HG03139 (cell line): ENCODE results near the gene HSF2BP.
"Not testable (repeated sequence)": the region's sequence is repeated elsewhere in the genome, so short reads cannot be mapped to it uniquely, and the experiment has no call there.

Experiments used
- ATAC-seq: cut with Tn5 transposase; IDR thresholded peaks from one replicate; pipeline ENCODE4 v1.9.1; 2021; ENCODE audit not compliant: unreplicated experiment

The HSF2BP gene

DNA sequence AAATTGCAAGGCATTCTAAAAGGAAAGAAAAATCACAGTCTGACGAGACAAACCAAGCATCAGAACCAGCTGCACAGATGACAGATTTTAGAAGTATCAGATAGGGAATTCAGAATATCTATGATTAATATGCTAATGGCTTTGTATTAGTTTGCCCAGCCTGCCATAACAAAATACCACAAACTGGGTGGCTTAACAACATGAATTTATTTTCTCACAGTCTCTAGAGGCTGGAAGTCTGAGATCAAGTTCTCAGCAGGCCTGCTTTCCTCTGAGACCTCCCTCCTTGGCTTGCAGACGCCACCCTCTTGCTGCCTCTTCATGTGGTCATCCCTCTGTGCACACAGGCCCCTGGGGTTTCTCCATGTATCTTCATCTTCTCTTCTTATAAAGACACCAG lies 118.7 kb downstream of the HSF2BP start:
- not testable (repeated sequence) for ATAC-seq

GRCh38 chr21:43522495-43523131 lies 136.7 kb downstream of the HSF2BP start:
- not testable (repeated sequence) for ATAC-seq

- not testable (repeated sequence) for ATAC-seq
These were observed 141.6 kb downstream of the HSF2BP start for GRCh38 chr21:43517701-43518100.

DNA sequence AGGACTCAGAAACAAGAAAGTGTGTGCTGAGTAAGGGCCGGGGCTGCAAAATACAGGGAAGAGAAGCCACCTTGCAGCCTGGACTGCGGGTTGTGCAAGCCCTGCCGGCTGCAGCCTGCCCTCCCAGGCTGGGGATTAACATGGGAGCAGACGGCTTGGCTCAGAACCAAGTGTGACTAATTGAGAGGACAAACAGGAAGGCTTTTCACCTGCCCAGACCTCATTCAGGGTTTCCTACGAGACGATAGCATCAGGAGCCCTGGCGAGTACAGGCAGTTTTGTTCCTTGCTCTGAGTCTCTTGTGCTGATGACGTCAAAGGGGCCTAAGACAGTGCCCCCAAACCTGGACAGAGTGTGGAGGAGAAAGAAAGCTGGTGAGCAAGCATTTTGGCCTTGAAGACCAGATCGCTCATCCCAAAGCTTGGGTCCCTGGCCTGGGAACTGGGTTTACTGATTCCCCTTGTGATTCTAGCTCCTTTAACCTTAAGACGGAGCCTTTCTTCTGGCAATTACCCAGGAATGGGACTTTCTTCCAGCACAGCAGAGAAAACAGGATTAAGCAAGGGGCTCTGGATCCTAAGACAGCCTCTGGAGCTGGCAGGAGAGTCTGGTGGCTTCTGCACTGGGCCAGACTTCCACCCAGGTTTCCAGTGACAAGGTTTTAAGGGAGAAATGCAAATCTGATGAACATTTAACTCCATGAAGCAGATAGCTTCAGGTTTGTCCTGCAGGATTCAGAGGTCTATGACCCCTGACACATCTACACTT lies 142.2 kb downstream of the HSF2BP start:
- ATAC-seq, result not testable (repeated sequence)

DNA sequence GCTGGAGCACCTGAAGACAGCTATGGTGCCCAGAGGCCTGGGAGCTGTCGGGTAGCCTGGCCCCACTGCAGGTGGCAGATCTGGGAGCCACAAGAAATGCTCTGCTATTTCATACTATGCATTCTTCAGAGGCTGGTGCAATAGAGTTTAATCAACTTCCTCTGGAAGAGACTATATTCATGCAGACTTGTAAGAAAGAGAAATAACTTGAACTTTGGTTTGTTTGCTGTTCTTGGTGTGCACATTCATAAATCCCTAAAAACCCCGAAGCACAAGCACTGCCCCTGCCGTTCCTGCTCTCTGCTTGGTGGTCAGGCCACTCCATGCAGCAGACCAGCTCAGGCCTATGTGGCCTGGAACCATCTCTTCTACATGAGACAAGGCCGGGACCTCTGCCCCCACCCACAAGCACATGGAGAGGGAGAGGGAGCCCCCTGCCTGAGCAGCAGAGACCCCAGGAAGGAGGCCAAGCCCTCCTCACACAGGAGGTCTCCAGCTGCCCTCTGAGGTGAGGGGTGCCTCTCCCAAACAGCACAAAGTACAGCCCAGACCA lies 142.9 kb downstream of the HSF2BP start:
- ATAC-seq, result not testable (repeated sequence)

- not testable (repeated sequence) for ATAC-seq
These were observed 144.5 kb downstream of the HSF2BP start for GRCh38 chr21:43514834-43515233.

DNA sequence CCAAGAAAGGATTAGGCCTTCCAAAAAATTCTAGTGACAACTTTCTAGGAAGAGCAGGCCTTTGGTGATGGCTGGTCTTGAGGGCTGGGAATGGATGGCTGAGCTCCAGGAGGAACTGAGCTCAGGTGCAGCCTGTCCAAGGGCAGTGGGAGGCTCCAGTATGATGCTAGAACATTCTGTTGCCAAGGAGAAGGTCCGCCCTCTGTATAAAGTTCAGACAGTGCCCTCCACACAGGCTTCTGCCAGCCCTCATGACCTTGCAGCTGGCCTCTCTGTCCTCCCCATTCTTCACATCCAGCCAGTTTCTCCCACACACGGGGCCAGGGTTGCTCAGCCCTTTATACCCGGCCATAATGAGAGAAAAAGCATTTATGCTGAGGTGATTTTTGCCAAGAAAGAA lies 146.3 kb downstream of the HSF2BP start:
- not testable (repeated sequence) for ATAC-seq

DNA sequence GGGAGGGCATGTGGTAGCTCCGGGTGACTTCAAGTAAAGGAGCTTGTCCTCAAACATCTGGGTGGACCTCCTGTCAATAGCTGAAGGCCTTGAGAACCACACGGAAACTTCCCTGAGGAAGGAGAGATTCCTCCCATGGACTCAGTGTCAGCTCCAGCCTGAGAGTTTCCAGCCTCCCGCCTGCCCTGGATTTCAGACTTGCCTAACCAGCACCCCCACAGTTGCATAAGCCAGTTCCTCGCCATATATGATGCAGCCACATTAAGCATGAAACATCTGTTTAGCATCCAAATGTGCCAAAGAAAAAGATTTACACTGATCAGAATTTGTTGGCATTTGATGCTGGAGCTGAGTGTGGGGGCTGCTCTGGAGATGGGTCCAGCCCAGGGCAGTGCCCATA lies 148.1 kb downstream of the HSF2BP start:
- not testable (repeated sequence) for ATAC-seq

DNA sequence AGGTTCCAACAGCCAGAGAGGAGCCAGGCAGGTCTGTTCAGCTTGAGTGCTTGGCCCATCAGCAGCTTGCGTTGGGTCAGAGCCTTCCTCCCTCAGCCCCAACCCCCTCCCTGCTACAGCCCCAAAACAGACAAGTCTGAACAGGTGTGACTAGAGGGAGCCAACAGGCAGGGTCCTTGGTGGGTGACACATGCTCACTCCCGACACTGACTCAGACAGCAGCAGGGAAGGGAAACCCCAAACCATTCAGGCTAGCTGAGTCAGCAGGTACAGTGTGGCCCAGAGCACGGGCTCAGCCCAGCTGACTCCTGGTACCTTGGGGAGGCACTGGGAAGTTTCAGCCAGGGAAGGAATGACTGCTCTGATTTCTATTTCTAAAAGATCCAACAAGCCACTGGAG lies 148.6 kb downstream of the HSF2BP start:
- not testable (repeated sequence) for ATAC-seq

- not testable (repeated sequence) for ATAC-seq
These were observed 155.4 kb downstream of the HSF2BP start for GRCh38 chr21:43503892-43504291.

DNA sequence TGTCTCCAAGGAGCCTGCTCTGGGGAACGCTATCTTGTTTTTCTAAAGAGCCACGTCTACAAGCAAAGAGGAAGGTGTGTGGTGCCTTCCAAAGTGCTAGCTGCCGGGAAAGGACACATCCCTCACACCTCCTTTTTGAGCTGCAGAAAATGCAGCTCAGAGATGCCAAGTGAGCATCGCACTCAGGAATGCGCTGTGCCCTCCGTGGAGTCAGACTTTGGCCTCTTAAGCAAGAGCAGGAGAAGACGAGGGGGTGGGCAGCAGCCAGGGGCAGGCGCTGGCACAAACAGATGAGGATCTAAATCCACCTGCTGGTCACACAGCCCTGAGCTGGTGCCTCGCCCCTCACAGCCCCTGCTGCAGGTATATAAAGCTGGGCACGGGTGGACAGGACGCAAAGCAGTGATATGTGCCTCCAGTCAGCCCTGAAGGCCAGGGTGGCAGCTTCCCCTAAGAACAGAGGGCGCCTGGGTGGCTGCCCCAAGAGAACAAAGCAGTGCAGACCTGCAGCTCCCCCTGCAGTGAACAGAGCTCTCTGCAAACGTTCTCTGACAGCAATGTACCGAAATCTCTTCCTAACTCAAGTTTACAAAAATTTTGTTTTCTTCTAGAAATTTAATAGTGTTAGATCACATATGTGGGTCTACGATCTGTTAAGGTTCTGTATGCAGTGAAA lies 156.1 kb downstream of the HSF2BP start:
- ATAC-seq, result not testable (repeated sequence)

GRCh38 chr21:43502407-43503071 lies 156.7 kb downstream of the HSF2BP start:
- not testable (repeated sequence) for ATAC-seq

GRCh38 chr21:43498924-43499323 lies 160.4 kb downstream of the HSF2BP start:
- not testable (repeated sequence) for ATAC-seq

DNA sequence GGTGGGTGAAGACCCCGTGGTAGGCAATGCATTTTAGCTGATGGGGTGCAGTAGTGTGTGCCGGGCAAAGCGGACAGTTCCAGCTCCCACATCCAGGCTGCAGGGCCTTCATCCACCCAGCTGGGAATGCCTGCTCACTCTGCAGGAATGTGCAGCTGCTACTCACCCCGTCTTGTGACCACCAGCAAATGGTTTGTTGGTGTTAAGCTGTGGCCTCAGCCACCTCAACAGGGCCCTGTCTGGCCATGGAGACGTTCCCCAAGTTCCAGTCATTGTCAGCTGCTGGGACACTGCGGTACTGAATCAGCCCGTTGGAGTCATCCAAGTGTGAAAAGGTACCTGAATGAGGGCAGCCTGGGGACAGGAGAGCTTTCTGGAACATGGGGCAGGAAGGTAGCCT lies 161.2 kb downstream of the HSF2BP start:
- not testable (repeated sequence) for ATAC-seq

GRCh38 chr21:43494279-43495012 lies 164.8 kb downstream of the HSF2BP start:
- not testable (repeated sequence) for ATAC-seq

DNA sequence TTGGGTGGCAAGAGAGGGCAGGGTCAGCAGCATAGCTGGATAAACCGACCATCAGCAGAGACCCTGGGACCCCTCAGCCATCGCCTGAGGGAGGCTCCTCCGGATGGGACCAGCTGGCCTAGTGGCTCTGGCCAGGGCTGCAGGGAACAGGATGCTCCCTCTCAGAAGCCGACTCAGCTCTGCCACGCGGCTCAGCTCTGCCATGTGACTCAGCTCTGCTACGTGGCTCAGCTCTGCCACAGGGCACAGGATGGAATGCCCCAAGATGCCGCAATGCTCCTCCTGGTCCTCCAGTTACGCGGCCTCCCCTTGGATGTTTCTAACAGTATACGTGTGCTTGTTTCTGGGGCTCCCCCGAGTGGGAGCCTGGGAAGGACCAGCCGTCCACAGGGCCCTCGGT lies 165.8 kb downstream of the HSF2BP start:
- not testable (repeated sequence) for ATAC-seq

GRCh38 chr21:43488235-43488634 lies 171.1 kb downstream of the HSF2BP start:
- ATAC-seq, result not testable (repeated sequence)

DNA sequence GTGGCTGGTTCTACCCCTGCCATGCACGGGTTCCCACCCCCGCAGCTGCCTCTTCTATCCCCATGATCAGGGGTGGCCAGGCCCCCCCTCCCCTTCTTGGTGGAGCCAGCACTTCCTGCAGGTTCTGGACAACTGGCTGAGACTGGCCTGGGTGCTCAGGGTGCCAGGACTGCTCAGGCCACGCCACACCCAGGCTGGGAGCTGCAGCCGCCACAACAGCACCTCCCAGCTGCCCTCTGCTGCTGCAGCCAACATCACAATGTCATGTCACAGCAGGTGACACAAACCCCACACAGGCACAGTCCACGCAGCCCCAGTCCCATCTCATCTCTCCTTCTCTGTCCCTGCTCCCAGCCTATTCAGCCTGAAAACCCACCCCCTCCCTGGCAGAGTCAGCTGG lies 173.2 kb downstream of the HSF2BP start:
- not testable (repeated sequence) for ATAC-seq

DNA sequence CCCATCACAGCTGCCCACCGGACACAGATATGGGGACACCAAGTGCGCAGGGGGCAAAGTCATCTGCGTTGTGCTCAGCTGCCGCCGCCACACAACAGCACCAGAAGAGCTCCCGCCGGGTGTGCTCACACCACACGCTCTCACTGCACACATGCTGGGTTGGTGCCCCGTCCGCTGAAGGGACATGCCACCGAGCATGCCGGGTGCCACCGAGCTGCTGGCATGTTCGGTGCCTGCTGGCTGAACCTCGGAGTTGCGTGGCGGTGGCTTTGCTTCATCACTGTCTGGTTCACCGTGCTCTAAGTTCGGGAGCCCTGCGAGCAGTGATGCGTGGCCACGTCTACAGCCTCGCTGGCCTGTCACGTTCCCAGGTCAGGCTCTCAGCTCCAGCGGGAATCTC lies 174.3 kb downstream of the HSF2BP start:
- not testable (repeated sequence) for ATAC-seq

- ATAC-seq, result not testable (repeated sequence)
These were observed 180.1 kb downstream of the HSF2BP start for GRCh38 chr21:43479197-43479596.
